Nephron (organoid): ENCODE measurements around the gene RETREG3.

Experiments used
- H3K27ac Mint-ChIP-seq, 3 experiments: 2 replicates each; pipeline ENCODE4 v1.8.0; 2020; ENCODE audit warnings: mixed read lengths in 3 of 3, mild to moderate bottlenecking in 2 of 3, moderate library complexity in 1 of 3
- H3K27me3 Mint-ChIP-seq: 2 replicates; pipeline ENCODE4 v1.8.0; 2021; ENCODE audit warnings: low read depth, mild to moderate bottlenecking, moderate library complexity, mixed read lengths
- H3K36me3 Mint-ChIP-seq: 2 replicates; pipeline ENCODE4 v1.8.0; 2020; ENCODE audit warnings: low read depth, mixed read lengths
- H3K4me1 Mint-ChIP-seq: 2 replicates; pipeline ENCODE4 v1.8.0; 2020; ENCODE audit warnings: mixed read lengths
- H3K4me3 Mint-ChIP-seq, 3 experiments: 2 replicates each; pipeline ENCODE4 v1.8.0; 2020; ENCODE audit warnings: mild to moderate bottlenecking in 3 of 3, mixed read lengths in 3 of 3, moderate library complexity in 2 of 3
- H3K9me3 Mint-ChIP-seq: 2 replicates; pipeline ENCODE4 v1.8.0; 2020; ENCODE audit warnings: mixed read lengths
- CTCF ChIP-seq, 3 experiments: fragments of 200-600 bp; sonication (generic); IDR thresholded peaks; one replicate each; pipeline ENCODE4 v1.5.0; 2021; ENCODE audit warnings: antibody characterized with exemption in 3 of 3; ENCODE audit not compliant: unreplicated experiment in 3 of 3

Gene RETREG3

DNA sequence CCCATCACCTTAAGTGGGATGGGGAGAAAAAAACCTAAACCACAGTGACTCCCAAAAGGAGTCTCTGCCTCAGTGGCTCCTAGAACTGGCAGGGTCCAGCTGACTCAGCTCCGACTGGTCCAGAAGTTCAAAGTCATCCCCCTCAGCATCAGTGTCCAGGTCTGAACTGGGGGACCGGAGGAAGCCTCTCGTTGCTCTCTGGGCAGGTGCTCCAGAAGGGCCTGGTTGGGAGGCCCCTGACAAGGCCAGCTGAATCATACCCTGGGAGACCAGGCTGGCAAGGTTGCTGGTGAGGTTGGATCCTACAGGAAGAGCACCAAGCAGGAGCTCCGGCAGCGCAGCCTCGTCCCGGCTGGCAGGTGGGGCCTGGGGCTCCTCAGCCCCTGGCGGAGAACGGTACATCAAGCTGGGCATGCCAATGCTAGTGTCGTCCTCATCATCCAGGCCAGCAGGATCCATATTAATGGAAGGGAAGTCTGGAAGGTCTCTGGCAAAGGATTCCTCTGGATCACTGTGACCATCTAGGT lies 27.4 kb downstream of the RETREG3 start:
- Mint-ChIP-seq H3K4me3 (no peak overlapping the region), H3K36me3 (peaks cover 38% of the 10 kb centered on the region), H3K27me3 (peaks cover 3% of the 10 kb centered on the region), H3K9me3 (no peaks in the 10 kb centered on the region), H3K4me1 (peaks cover 15% of the 10 kb centered on the region), H3K27ac (no peak overlapping the region)
- TF ChIP-seq CTCF (IDR thresholded peaks at IDR 0.05; ENCODE audit: unreplicated experiment in 3 of 3) = no peak

- H3K4me1 Mint-ChIP-seq = peaks cover 31% of the 10 kb centered on the region
- H3K36me3 Mint-ChIP-seq = peaks cover 31% of the 10 kb centered on the region
- H3K27me3 Mint-ChIP-seq = peaks cover 3% of the 10 kb centered on the region
- TF ChIP-seq CTCF (IDR thresholded peaks at IDR 0.05; ENCODE audit: unreplicated experiment in 3 of 3) = no peak
- H3K4me3 Mint-ChIP-seq = peak overlapping the region; percentile 57 to 78 (median 69)
- H3K9me3 Mint-ChIP-seq = no peaks in the 10 kb centered on the region
- peak overlapping the region in 1 of 3 experiments; percentile 8 for H3K27ac Mint-ChIP-seq
Observed at GRCh38 chr17:42579794-42580551, 29.2 kb downstream of the RETREG3 start.

GRCh38 chr17:42578282-42578869 lies 30.8 kb downstream of the RETREG3 start:
- TF ChIP-seq CTCF (IDR thresholded peaks at IDR 0.05; ENCODE audit: unreplicated experiment in 3 of 3) = peak; percentile 74 to 75 (median 75)
- Mint-ChIP-seq H3K27me3 (peaks cover 3% of the 10 kb centered on the region), H3K9me3 (no peaks in the 10 kb centered on the region), H3K36me3 (peaks cover 32% of the 10 kb centered on the region), H3K4me1 (peaks cover 31% of the 10 kb centered on the region), H3K4me3 (peak overlapping the region; percentile 98 to 99 (median 98)), H3K27ac (peak overlapping the region; percentile 87 to 96 (median 88))

DNA sequence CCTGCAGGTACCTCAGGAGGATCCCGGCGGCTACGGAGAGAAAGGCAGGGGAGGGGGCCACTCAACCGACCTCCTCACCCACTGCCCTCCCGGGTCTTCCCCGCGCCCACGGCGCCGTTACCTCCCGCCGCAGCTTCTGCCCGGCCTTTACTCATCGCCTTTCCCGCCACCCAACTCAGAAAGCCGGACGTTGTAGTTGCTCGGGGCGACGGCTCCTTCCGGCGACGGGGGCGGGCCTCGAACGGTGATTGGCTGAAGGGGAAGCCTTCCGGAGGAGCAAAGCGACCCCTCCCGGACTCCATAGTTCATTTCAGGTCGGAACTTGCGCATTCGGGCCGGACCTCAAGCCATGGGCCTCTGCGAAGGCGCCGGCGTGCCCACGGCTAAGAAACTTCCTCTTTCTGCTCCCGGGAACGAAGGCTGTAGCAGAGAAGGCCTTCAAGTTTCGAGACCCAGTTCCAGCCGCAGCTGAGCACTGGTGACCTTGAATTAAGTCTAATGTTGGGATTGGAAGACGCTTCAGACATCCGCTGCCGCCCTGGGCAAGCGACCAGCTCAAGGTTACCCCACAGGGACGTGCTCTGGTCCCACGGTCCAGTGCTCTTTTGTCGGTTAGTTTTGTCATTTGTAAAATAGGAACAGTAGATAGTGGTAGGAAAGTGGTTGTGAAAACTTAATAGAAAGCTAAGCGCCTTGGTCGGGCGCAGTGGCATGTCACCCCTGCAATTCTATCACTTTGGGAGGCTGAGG lies 31.5 kb downstream of the RETREG3 start, which contains the start of gene PSMC3IP:
TSS of gene PSMC3IP (minus strand) at position 198 of the 750 bp plus-strand sequence. CDS start at position 155, 43 bp downstream.
- peak within 1 kb of the TSS; percentile 98 to 99 (median 98) for H3K4me3 Mint-ChIP-seq

DNA sequence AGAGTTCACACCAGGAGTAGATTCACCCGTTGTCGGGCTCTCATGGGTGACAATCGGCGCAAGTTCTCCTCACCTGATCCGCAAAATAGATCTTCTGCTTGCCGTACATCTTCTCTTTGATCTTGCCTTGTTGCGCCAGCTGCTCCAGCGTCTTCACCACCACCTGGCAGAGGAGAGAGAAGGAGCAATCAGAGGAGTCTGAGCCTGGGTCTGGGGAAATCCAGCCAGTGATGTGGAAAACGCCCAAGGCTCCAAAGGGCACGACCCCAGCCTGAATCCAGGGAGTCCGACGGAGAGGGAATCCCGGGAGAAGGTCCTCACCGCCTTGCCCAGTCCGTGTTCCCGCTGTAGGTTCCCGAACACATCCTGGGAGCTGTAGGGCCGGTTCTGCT lies 32.0 kb downstream of the RETREG3 start:
- peaks cover 31% of the 10 kb centered on the region for H3K4me1 Mint-ChIP-seq
- H3K9me3 Mint-ChIP-seq = no peaks in the 10 kb centered on the region
- TF ChIP-seq CTCF (IDR thresholded peaks at IDR 0.05; ENCODE audit: unreplicated experiment in 3 of 3) = no peak
- H3K4me3 Mint-ChIP-seq = peak overlapping the region; percentile 98 to 99 (median 98)
- peaks cover 3% of the 10 kb centered on the region for H3K27me3 Mint-ChIP-seq
- H3K27ac Mint-ChIP-seq = peak overlapping the region; percentile 5 to 88 (median 64)
- H3K36me3 Mint-ChIP-seq = peaks cover 33% of the 10 kb centered on the region

More for the DNA sequence above, 31.5 kb downstream of the RETREG3 start, which contains the start of gene PSMC3IP:
- peak in 1 of 3 experiments; percentile 26 for TF ChIP-seq CTCF (IDR thresholded peaks at IDR 0.05; ENCODE audit: unreplicated experiment in 3 of 3)
- H3K4me1 Mint-ChIP-seq = peaks cover 31% of the 10 kb centered on the region
- peaks cover 32% of the 10 kb centered on the region for H3K36me3 Mint-ChIP-seq
- H3K27me3 Mint-ChIP-seq = peaks cover 3% of the 10 kb centered on the region
- H3K27ac Mint-ChIP-seq = peak within 1 kb of the TSS; percentile 87 to 96 (median 88)
- no peaks in the 10 kb centered on the region for H3K9me3 Mint-ChIP-seq
